A549 (cell line): Measurements from ENCODE around the gene SORBS1.

Experiments
- CTCF ChIP-seq: fragments of >200 bp; sonication (Bioruptor Twin); formaldehyde crosslinking; IDR thresholded peaks from 3 replicates; pipeline ENCODE4 v1.5.1; 2016
- JUNB ChIP-seq: fragments of >200 bp; sonication (Bioruptor Twin); formaldehyde crosslinking; IDR thresholded peaks from 2 replicates; pipeline ENCODE4 v1.6.1; 2016
- USF2 ChIP-seq: fragments of 450-650 bp; IDR thresholded peaks from 2 replicates; pipeline ENCODE4 v1.6.1; 2014; ENCODE audit warnings: antibody characterized with exemption

- TF ChIP-seq USF2 = no peak
- TF ChIP-seq JUNB = no peak
- no peak for TF ChIP-seq CTCF
Measured at GRCh38 chr10:95392217-95392584, 169.0 kb downstream of the SORBS1 start.
